ENCODE data around the gene NCBP2L. TPM values are rescaled to one million over a fixed set of nuclear protein-coding genes. Genes with fewer than 3 reads are reported as not detected.

Gene NCBP2L
- polyA plus RNA-seq, 3 donors, result not detected

GRCh38 chrX:107755721-107756120, 21.8 kb upstream of the NCBP2L start:
- Mint-ChIP-seq H3K9me3 (peaks cover 0 to 3% (median 0%) of the 10 kb centered on the region in 7 donors), H3K4me1 (peaks cover 11% of the 10 kb centered on the region), H3K4me3 (no peak overlapping the region), H3K27ac (no peak overlapping the region), H3K36me3 (no peaks in the 10 kb centered on the region), H3K27me3 (ENCODE audit: low read depth in 3 of 3) (peaks cover 2 to 19% (median 5%) of the 10 kb centered on the region in 3 donors)
- no peak for DNase-seq
- no peaks in the 10 kb centered on the region for H3K79me2 ChIP-seq (ENCODE audit: insufficient read depth, low read length)
- H3K4me2 ChIP-seq (replicated peaks; ENCODE audit: extremely low read depth, low read length, poor library complexity, severe bottlenecking), result no peak overlapping the region
- H3K4me3 ChIP-seq (replicated peaks in 1 of 3; ENCODE audit: low read depth in 2 of 3, low read length in 3 of 3), result no peak overlapping the region
- no peaks in the 10 kb centered on the region for H3K27me3 ChIP-seq (ENCODE audit: control insufficient read depth in 2 of 2, insufficient read depth in 2 of 2, low read length in 2 of 2)
- no peak overlapping the region for H2AFZ ChIP-seq (ENCODE audit: insufficient read depth, low read depth, low read length, poor library complexity, severe bottlenecking)
- H3K9ac ChIP-seq (ENCODE audit: insufficient read depth, low read length, poor library complexity, severe bottlenecking), result no peak overlapping the region
- H3K9me3 ChIP-seq (replicated peaks in 1 of 2; ENCODE audit: control insufficient read depth in 1 of 2, insufficient read depth in 1 of 2, low read length in 2 of 2), result no peaks in the 10 kb centered on the region
- no peak for TF ChIP-seq CTCF (IDR thresholded peaks at IDR 0.05)
- intact Hi-C loops (cut with micrococcal nuclease), result no loop called here
- H3K36me3 ChIP-seq (replicated peaks in 1 of 2; ENCODE audit: control insufficient read depth in 1 of 2, insufficient read depth in 2 of 2, low read length in 2 of 2), result no peaks in the 10 kb centered on the region
- peaks cover 13% of the 10 kb centered on the region in 2 donors for H3K4me1 ChIP-seq (ENCODE audit: control insufficient read depth in 1 of 2, insufficient read depth in 2 of 2, low read length in 2 of 2)
- WGBS (ENCODE audit: insufficient coverage), result 80% methylated on average over 1 of the region's 3 CpGs
- no peaks in the 10 kb centered on the region for H4K20me1 ChIP-seq (ENCODE audit: insufficient read depth, low read length)
- no peak overlapping the region for H3K27ac ChIP-seq (ENCODE audit: low read depth in 1 of 2, low read length in 2 of 2)

GRCh38 chrX:107758231-107758766, 19.2 kb upstream of the NCBP2L start:
- H4K20me1 ChIP-seq (ENCODE audit: insufficient read depth, low read length), result no peaks in the 10 kb centered on the region
- H3K27me3 ChIP-seq (ENCODE audit: control insufficient read depth in 2 of 2, insufficient read depth in 2 of 2, low read length in 2 of 2), result no peaks in the 10 kb centered on the region

More at GRCh38 chrX:107758231-107758766, 19.2 kb upstream of the NCBP2L start:
- H3K79me2 ChIP-seq (ENCODE audit: insufficient read depth, low read length), result no peaks in the 10 kb centered on the region
- H3K4me3 ChIP-seq (replicated peaks in 1 of 3; ENCODE audit: low read depth in 2 of 3, low read length in 3 of 3), result no peak overlapping the region
- Mint-ChIP-seq H3K27ac (no peak overlapping the region), H3K4me3 (no peak overlapping the region), H3K36me3 (no peaks in the 10 kb centered on the region), H3K27me3 (ENCODE audit: low read depth in 3 of 3) (peaks cover 5 to 20% (median 6%) of the 10 kb centered on the region in 3 donors), H3K9me3 (peaks cover 0 to 3% (median 0%) of the 10 kb centered on the region in 7 donors), H3K4me1 (peaks cover 4% of the 10 kb centered on the region)
- intact Hi-C loops (cut with micrococcal nuclease), result no loop called here
- no peak overlapping the region for H3K9ac ChIP-seq (ENCODE audit: insufficient read depth, low read length, poor library complexity, severe bottlenecking)
- TF ChIP-seq CTCF (IDR thresholded peaks at IDR 0.05), result no peak
- no peaks in the 10 kb centered on the region for H3K9me3 ChIP-seq (replicated peaks in 1 of 2; ENCODE audit: control insufficient read depth in 1 of 2, insufficient read depth in 1 of 2, low read length in 2 of 2)
- no peak overlapping the region for H3K27ac ChIP-seq (ENCODE audit: low read depth in 1 of 2, low read length in 2 of 2)
- no peak overlapping the region for H3K4me2 ChIP-seq (replicated peaks; ENCODE audit: extremely low read depth, low read length, poor library complexity, severe bottlenecking)
- no peak for DNase-seq
- no peaks in the 10 kb centered on the region for H3K36me3 ChIP-seq (replicated peaks in 1 of 2; ENCODE audit: control insufficient read depth in 1 of 2, insufficient read depth in 2 of 2, low read length in 2 of 2)
- H3K4me1 ChIP-seq (ENCODE audit: control insufficient read depth in 1 of 2, insufficient read depth in 2 of 2, low read length in 2 of 2), result peaks cover 4 to 6% of the 10 kb centered on the region in 2 donors
- WGBS (ENCODE audit: insufficient coverage), result no CpG with 5 or more reads among the region's 5 CpGs
- no peak overlapping the region for H2AFZ ChIP-seq (ENCODE audit: insufficient read depth, low read depth, low read length, poor library complexity, severe bottlenecking)

All from CD14-positive monocyte (primary cell).